IPS-18a (cell line): ENCODE measurements around the gene SUSD5.

Source experiments
- H3K27ac ChIP-seq: one replicate; pipeline ENCODE4 v1.5.1; 2013; ENCODE audit warnings: low read length
- H3K27me3 ChIP-seq: one replicate; pipeline ENCODE4 v1.6.1; 2013; ENCODE audit warnings: mild to moderate bottlenecking, low read length; ENCODE audit not compliant: control insufficient read depth, insufficient read depth
- H3K36me3 ChIP-seq: one replicate; pipeline ENCODE4 v1.6.1; 2013; ENCODE audit warnings: low read depth, low read length; ENCODE audit not compliant: control insufficient read depth
- H3K4me1 ChIP-seq: one replicate; pipeline ENCODE4 v1.6.1; 2013; ENCODE audit warnings: low read depth, low read length; ENCODE audit not compliant: control insufficient read depth
- H3K4me3 ChIP-seq: one replicate; pipeline ENCODE4 v1.5.1; 2013; ENCODE audit warnings: low read length
- H3K9ac ChIP-seq: one replicate; pipeline ENCODE4 v1.6.1; 2013; ENCODE audit warnings: mild to moderate bottlenecking, low read length, moderate library complexity
- H3K9me3 ChIP-seq: one replicate; pipeline ENCODE4 v1.6.1; 2013; ENCODE audit warnings: low read depth, low read length; ENCODE audit not compliant: control insufficient read depth

The SUSD5 gene

GRCh38 chr3:33130144-33130543 is 88.5 kb downstream of the SUSD5 start:
- H3K4me3 ChIP-seq: no peak overlapping the region
- no peak overlapping the region for H3K27ac ChIP-seq
- H3K9me3 ChIP-seq: no peaks in the 10 kb centered on the region
- no peak overlapping the region for H3K9ac ChIP-seq
- H3K36me3 ChIP-seq: peaks cover 17% of the 10 kb centered on the region
- H3K4me1 ChIP-seq: peaks cover 8% of the 10 kb centered on the region
- no peaks in the 10 kb centered on the region for H3K27me3 ChIP-seq

- Histone ChIP-seq H3K9me3 (no peaks in the 10 kb centered on the region), H3K4me1 (peaks cover 8% of the 10 kb centered on the region), H3K27ac (no peak overlapping the region), H3K27me3 (no peaks in the 10 kb centered on the region), H3K9ac (no peak overlapping the region), H3K36me3 (peaks cover 21% of the 10 kb centered on the region), H3K4me3 (no peak overlapping the region)
These were observed 89.9 kb downstream of the SUSD5 start for GRCh38 chr3:33128706-33129105.

GRCh38 chr3:33125840-33126239 is 92.8 kb downstream of the SUSD5 start:
- no peaks in the 10 kb centered on the region for H3K9me3 ChIP-seq
- no peak overlapping the region for H3K9ac ChIP-seq
- H3K4me1 ChIP-seq: no peaks in the 10 kb centered on the region
- H3K27ac ChIP-seq: no peak overlapping the region
- no peak overlapping the region for H3K4me3 ChIP-seq
- no peaks in the 10 kb centered on the region for H3K27me3 ChIP-seq
- H3K36me3 ChIP-seq: peaks cover 21% of the 10 kb centered on the region

GRCh38 chr3:33124638-33125037 is 94.0 kb downstream of the SUSD5 start:
- H3K36me3 ChIP-seq: peaks cover 28% of the 10 kb centered on the region
- no peaks in the 10 kb centered on the region for H3K27me3 ChIP-seq
- no peak overlapping the region for H3K27ac ChIP-seq
- no peaks in the 10 kb centered on the region for H3K4me1 ChIP-seq
- H3K4me3 ChIP-seq: no peak overlapping the region
- H3K9me3 ChIP-seq: no peaks in the 10 kb centered on the region
- no peak overlapping the region for H3K9ac ChIP-seq

- Histone ChIP-seq H3K4me1 (no peaks in the 10 kb centered on the region), H3K9me3 (no peaks in the 10 kb centered on the region), H3K27me3 (no peaks in the 10 kb centered on the region), H3K9ac (no peak overlapping the region), H3K4me3 (no peak overlapping the region), H3K27ac (no peak overlapping the region), H3K36me3 (peaks cover 28% of the 10 kb centered on the region)
These were observed 95.6 kb downstream of the SUSD5 start for GRCh38 chr3:33122991-33123390.

GRCh38 chr3:33119891-33120290 is 98.7 kb downstream of the SUSD5 start:
- no peaks in the 10 kb centered on the region for H3K27me3 ChIP-seq
- no peak overlapping the region for H3K4me3 ChIP-seq
- H3K36me3 ChIP-seq: peaks cover 17% of the 10 kb centered on the region
- no peaks in the 10 kb centered on the region for H3K9me3 ChIP-seq
- H3K27ac ChIP-seq: no peak overlapping the region
- H3K9ac ChIP-seq: no peak overlapping the region
- H3K4me1 ChIP-seq: no peaks in the 10 kb centered on the region

GRCh38 chr3:33117461-33117860 is 101.1 kb downstream of the SUSD5 start:
- Histone ChIP-seq H3K27ac (no peak overlapping the region), H3K36me3 (peaks cover 7% of the 10 kb centered on the region), H3K4me1 (no peaks in the 10 kb centered on the region)

GRCh38 chr3:33115024-33115768 is 103.4 kb downstream of the SUSD5 start:
- Histone ChIP-seq H3K27ac (no peak overlapping the region), H3K9ac (no peak overlapping the region), H3K4me1 (no peaks in the 10 kb centered on the region)

More at GRCh38 chr3:33117461-33117860, 101.1 kb downstream of the SUSD5 start:
- Histone ChIP-seq H3K4me3 (no peak overlapping the region), H3K9me3 (no peaks in the 10 kb centered on the region), H3K27me3 (peaks cover 3% of the 10 kb centered on the region), H3K9ac (no peak overlapping the region)

GRCh38 chr3:33114622-33115023 is 104.0 kb downstream of the SUSD5 start:
- Histone ChIP-seq H3K4me3 (peak overlapping the region; percentile 83), H3K9me3 (no peaks in the 10 kb centered on the region), H3K4me1 (no peaks in the 10 kb centered on the region), H3K27ac (no peak overlapping the region), H3K27me3 (peaks cover 8% of the 10 kb centered on the region), H3K9ac (no peak overlapping the region), H3K36me3 (no peaks in the 10 kb centered on the region)

More at GRCh38 chr3:33115024-33115768, 103.4 kb downstream of the SUSD5 start:
- Histone ChIP-seq H3K4me3 (peak overlapping the region; percentile 83), H3K9me3 (no peaks in the 10 kb centered on the region), H3K27me3 (peaks cover 8% of the 10 kb centered on the region), H3K36me3 (peaks cover under 1% of the 10 kb centered on the region)

GRCh38 chr3:33113772-33114621 is 104.6 kb downstream of the SUSD5 start, which contains the start of gene CRTAP:
Gene CRTAP, plus strand, starts transcription at chr3:33114014. Its CDS starts 64 bp downstream, at chr3:33114078.
- Histone ChIP-seq H3K4me1 (no peaks in the 10 kb centered on the region), H3K27me3 (peaks cover 8% of the 10 kb centered on the region), H3K4me3 (peak within 1 kb of the TSS; percentile 83), H3K9me3 (no peaks in the 10 kb centered on the region), H3K27ac (no peak within 1 kb of the TSS), H3K36me3 (no peaks in the 10 kb centered on the region), H3K9ac (peak within 1 kb of the TSS; percentile 71)

- Histone ChIP-seq H3K9ac (no peak overlapping the region), H3K4me3 (no peak overlapping the region), H3K9me3 (no peaks in the 10 kb centered on the region), H3K27me3 (peaks cover 8% of the 10 kb centered on the region), H3K36me3 (no peaks in the 10 kb centered on the region), H3K27ac (no peak overlapping the region), H3K4me1 (no peaks in the 10 kb centered on the region)
These were observed 107.0 kb downstream of the SUSD5 start for GRCh38 chr3:33111581-33111980.
